Measurements from ENCODE around the gene CELF6. TPM values are rescaled to one million over a fixed set of nuclear protein-coding genes. Genes with fewer than 3 reads are reported as not detected.

The CELF6 gene
- total RNA-seq, 3 donors from 2014 or later (not counting 1 experiment from before 2014, with no cell fraction given) = 2.6 to 3.2 (median 2.8) TPM

DNA sequence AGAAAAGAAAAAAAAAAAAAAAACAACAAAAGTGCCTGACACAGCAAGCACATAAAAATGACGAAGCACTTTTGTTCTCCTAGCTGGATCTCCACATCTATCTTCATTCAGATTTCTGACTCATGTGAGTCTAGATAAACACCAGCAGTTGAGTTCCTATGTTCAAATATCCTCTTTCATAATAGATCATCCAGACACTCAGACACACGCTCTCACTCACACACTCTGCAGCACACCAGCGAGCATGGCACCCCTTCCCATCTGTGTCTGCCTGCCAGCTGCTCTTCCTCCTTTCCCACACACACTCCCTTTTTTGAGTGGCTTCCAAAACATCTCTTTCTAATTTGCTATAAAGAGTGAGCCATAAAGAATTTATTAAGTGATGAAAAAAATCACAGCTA lies 19.8 kb upstream of the CELF6 start:
- H3K9me3 Mint-ChIP-seq = no peaks in the 10 kb centered on the region
- no peak for ATAC-seq

DNA sequence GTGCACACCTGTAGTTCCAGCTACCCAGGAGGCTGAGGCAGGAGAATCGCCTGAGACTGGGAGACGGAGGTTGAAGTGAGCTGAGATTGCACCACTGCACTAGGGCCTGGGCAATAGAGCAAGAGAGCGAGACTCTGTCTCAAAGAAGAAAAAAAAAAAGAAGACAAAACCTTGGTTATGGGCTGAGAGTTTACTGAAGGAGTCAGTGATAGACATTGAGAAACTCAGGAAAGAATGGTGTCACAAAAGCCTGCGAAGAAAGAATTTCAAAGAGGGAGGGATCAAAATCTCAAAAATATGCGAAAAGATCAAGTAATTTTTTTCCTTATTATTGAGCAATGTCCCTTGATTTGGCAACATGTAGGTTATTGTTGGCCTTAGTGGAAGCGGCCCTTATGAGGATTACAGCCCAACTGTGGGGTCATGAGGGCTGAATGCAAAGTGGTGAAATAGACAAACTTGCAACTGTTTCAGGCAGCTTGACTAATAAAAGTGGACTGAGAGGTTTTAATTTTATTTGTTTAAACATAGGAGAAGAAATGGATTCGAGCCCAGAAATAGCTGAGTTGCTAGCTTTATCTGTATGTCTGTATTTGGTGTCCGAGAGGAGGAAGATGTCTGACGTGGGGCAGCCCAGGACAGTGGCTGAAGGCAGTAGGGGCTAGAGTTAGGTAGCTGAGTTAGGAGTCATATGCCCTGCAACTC lies 18.8 kb upstream of the CELF6 start:
- Mint-ChIP-seq H3K4me3 (no peak overlapping the region), H3K36me3 (peaks cover 10% of the 10 kb centered on the region), H3K27ac (peak overlapping the region in 1 of 2 donors; percentile 23), H3K27me3 (ENCODE audit: low read depth in 2 of 2) (no peaks in the 10 kb centered on the region), H3K4me1 (no peaks in the 10 kb centered on the region), H3K9me3 (no peaks in the 10 kb centered on the region)
- no peaks in the 10 kb centered on the region for H3K27me3 ChIP-seq (ENCODE audit: control insufficient read depth, insufficient read depth, low read length)
- intact Hi-C loops (cut with micrococcal nuclease) = no loop called here
- H3K4me1 ChIP-seq (ENCODE audit: control insufficient read depth, insufficient read depth, low read length) = no peaks in the 10 kb centered on the region
- ATAC-seq (no peak), DNase-seq (no peak)
- H3K36me3 ChIP-seq (ENCODE audit: control insufficient read depth, insufficient read depth, low read length) = peaks cover 10% of the 10 kb centered on the region
- WGBS (ENCODE audit: insufficient coverage) = 95% methylated on average over 8 of the region's 9 CpGs
- no peak overlapping the region for H3K27ac ChIP-seq (ENCODE audit: low read length)
- H3K4me3 ChIP-seq (ENCODE audit: low read length) = no peak overlapping the region
- TF ChIP-seq, protein P1, sequence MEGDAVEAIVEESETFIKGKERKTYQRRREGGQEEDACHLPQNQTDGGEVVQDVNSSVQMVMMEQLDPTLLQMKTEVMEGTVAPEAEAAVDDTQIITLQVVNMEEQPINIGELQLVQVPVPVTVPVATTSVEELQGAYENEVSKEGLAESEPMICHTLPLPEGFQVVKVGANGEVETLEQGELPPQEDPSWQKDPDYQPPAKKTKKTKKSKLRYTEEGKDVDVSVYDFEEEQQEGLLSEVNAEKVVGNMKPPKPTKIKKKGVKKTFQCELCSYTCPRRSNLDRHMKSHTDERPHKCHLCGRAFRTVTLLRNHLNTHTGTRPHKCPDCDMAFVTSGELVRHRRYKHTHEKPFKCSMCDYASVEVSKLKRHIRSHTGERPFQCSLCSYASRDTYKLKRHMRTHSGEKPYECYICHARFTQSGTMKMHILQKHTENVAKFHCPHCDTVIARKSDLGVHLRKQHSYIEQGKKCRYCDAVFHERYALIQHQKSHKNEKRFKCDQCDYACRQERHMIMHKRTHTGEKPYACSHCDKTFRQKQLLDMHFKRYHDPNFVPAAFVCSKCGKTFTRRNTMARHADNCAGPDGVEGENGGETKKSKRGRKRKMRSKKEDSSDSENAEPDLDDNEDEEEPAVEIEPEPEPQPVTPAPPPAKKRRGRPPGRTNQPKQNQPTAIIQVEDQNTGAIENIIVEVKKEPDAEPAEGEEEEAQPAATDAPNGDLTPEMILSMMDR (IDR thresholded peaks at IDR 0.05) = no peak
- H3K9me3 ChIP-seq (ENCODE audit: control insufficient read depth, insufficient read depth, low read length) = no peaks in the 10 kb centered on the region

More for the DNA sequence above, 19.8 kb upstream of the CELF6 start:
- WGBS (ENCODE audit: insufficient coverage) = 69% methylated on average over 3 of the region's 3 CpGs
- H3K4me1 Mint-ChIP-seq = no peaks in the 10 kb centered on the region
- H3K27me3 Mint-ChIP-seq (ENCODE audit: low read depth in 2 of 2) = no peaks in the 10 kb centered on the region
- DNase-seq = no peak
- TF ChIP-seq, protein P1 (IDR thresholded peaks at IDR 0.05) = no peak
- H3K27ac Mint-ChIP-seq = peak overlapping the region; percentile 3 to 20
- no peaks in the 10 kb centered on the region for H3K9me3 ChIP-seq (ENCODE audit: control insufficient read depth, insufficient read depth, low read length)
- H3K27me3 ChIP-seq (ENCODE audit: control insufficient read depth, insufficient read depth, low read length) = no peaks in the 10 kb centered on the region
- no peak overlapping the region for H3K4me3 Mint-ChIP-seq
- no peak overlapping the region for H3K4me3 ChIP-seq (ENCODE audit: low read length)
- H3K36me3 Mint-ChIP-seq = peaks cover 4% of the 10 kb centered on the region
- intact Hi-C loops (cut with micrococcal nuclease) = no loop called here
- H3K36me3 ChIP-seq (ENCODE audit: control insufficient read depth, insufficient read depth, low read length) = peaks cover 16% of the 10 kb centered on the region
- no peaks in the 10 kb centered on the region for H3K4me1 ChIP-seq (ENCODE audit: control insufficient read depth, insufficient read depth, low read length)
- no peak overlapping the region for H3K27ac ChIP-seq (ENCODE audit: low read length)

DNA sequence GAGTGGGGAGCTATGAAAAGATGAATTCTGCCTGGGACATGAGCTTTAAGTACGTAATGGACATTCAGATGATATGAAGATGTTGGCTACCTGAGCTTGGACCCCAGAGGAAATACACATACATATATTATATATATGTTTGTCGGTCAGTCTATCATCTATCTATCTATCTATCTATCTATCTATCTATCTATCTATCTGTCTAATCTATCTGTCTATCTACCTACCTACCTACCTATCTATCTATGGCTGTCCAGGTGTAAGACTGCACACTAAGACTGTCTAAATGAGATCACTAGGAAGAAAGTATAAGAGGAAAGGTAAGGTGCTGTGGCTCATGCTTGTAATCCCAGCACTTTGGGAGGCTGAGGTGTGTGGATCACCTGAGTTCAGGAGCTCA lies 18.2 kb upstream of the CELF6 start:
- no peak for DNase-seq
- Mint-ChIP-seq H3K4me1 (no peaks in the 10 kb centered on the region), H3K27ac (no peak overlapping the region), H3K27me3 (ENCODE audit: low read depth in 2 of 2) (no peaks in the 10 kb centered on the region), H3K4me3 (no peak overlapping the region), H3K36me3 (peaks cover 10% of the 10 kb centered on the region), H3K9me3 (no peaks in the 10 kb centered on the region)
- TF ChIP-seq, protein P1 (IDR thresholded peaks at IDR 0.05) = no peak
- Histone ChIP-seq H3K36me3 (ENCODE audit: control insufficient read depth, insufficient read depth, low read length) (peaks cover 10% of the 10 kb centered on the region), H3K4me3 (ENCODE audit: low read length) (no peak overlapping the region), H3K9me3 (ENCODE audit: control insufficient read depth, insufficient read depth, low read length) (no peaks in the 10 kb centered on the region), H3K27ac (ENCODE audit: low read length) (no peak overlapping the region), H3K4me1 (ENCODE audit: control insufficient read depth, insufficient read depth, low read length) (no peaks in the 10 kb centered on the region), H3K27me3 (ENCODE audit: control insufficient read depth, insufficient read depth, low read length) (no peaks in the 10 kb centered on the region)
- intact Hi-C loops (cut with micrococcal nuclease) = no loop called here
- no peak for ATAC-seq
- WGBS (ENCODE audit: insufficient coverage) = no CpG with 5 or more reads among the region's 2 CpGs

DNA sequence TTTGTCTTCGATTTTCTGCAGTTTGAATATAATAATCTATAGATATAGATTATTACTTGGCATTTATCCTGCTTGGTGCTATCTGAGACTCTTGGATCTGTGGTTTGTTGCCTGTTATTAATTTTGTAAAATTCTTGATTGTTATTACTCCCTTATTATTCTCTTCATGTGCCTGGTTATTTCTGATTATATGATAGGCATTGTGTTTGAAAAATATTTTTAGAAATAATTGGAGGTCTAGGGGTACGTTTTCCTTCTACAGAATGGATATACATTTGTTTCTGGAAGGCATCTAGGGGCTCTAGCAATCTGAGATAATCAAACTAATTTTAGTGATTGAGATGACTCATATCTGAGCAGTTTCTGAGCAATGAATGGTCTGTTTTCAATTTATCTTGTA lies 14.9 kb upstream of the CELF6 start:
- no peaks in the 10 kb centered on the region for H3K9me3 Mint-ChIP-seq
- no peak overlapping the region for H3K27ac Mint-ChIP-seq
- no peaks in the 10 kb centered on the region for H3K4me1 Mint-ChIP-seq
- no peak overlapping the region for H3K4me3 Mint-ChIP-seq
- no peaks in the 10 kb centered on the region for H3K27me3 Mint-ChIP-seq (ENCODE audit: low read depth in 2 of 2)
- H3K27me3 ChIP-seq (ENCODE audit: control insufficient read depth, insufficient read depth, low read length) = no peaks in the 10 kb centered on the region
- ATAC-seq = no peak
- peaks cover 10% of the 10 kb centered on the region for H3K36me3 Mint-ChIP-seq
- WGBS (ENCODE audit: insufficient coverage) = 100% methylated on average over 1 of the region's 2 CpGs
- no peak for DNase-seq
- H3K9me3 ChIP-seq (ENCODE audit: control insufficient read depth, insufficient read depth, low read length) = no peaks in the 10 kb centered on the region
- no peak overlapping the region for H3K4me3 ChIP-seq (ENCODE audit: low read length)
- H3K36me3 ChIP-seq (ENCODE audit: control insufficient read depth, insufficient read depth, low read length) = peaks cover 7% of the 10 kb centered on the region
- TF ChIP-seq, protein P1 (IDR thresholded peaks at IDR 0.05) = no peak
- H3K27ac ChIP-seq (ENCODE audit: low read length) = no peak overlapping the region
- intact Hi-C loops (cut with micrococcal nuclease) = no loop called here
- H3K4me1 ChIP-seq (ENCODE audit: control insufficient read depth, insufficient read depth, low read length) = no peaks in the 10 kb centered on the region
